ENCODE data around the gene ELMO3.

Gene ELMO3

DNA sequence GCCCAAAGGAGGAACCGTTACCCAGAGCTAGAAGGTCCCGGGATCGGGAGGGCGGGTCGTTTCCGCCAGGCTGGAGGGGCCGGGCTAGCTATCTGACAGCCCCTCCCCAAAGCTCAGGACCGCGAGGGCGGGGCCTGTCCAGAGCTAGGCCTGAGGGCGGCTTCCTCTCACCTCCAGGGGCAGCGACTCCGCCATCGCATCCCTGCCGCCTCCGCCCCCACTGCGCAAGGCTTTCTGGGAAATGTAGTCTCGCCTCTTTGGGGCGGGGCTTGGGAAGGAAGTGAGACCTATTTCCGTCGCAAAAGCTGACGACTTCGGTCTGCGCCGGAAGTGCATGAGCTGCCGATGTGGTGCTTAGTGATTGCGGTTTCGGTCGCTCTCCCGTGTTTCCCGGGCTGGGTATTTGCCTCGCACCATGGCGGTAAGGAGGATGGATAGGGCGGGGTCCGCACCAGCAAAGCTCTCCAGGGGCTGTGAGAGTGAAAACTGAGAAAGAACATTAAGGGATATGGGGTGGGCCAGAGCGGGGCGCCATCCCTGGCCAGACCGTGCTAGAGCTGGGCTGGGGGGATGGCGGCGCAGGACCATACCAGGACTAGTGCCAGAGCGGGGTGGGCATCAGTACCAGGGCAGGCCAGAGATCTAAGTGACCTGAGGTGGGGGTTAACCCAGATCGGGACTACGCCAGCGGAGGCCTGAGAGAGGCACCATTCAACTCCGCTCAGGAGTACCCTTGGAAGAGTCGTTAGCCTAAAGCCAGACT is 28.1 kb downstream of the ELMO3 start, which contains the start of gene TMEM208:
TSS of gene TMEM208 (plus strand) at position 327 of the 763 bp plus-strand sequence. CDS start at position 416, 89 bp downstream.
- DNase-seq = peak; percentile 97

GRCh38 chr16:67227567-67227921 is 28.6 kb downstream of the ELMO3 start:
- DNase-seq = no peak

DNA sequence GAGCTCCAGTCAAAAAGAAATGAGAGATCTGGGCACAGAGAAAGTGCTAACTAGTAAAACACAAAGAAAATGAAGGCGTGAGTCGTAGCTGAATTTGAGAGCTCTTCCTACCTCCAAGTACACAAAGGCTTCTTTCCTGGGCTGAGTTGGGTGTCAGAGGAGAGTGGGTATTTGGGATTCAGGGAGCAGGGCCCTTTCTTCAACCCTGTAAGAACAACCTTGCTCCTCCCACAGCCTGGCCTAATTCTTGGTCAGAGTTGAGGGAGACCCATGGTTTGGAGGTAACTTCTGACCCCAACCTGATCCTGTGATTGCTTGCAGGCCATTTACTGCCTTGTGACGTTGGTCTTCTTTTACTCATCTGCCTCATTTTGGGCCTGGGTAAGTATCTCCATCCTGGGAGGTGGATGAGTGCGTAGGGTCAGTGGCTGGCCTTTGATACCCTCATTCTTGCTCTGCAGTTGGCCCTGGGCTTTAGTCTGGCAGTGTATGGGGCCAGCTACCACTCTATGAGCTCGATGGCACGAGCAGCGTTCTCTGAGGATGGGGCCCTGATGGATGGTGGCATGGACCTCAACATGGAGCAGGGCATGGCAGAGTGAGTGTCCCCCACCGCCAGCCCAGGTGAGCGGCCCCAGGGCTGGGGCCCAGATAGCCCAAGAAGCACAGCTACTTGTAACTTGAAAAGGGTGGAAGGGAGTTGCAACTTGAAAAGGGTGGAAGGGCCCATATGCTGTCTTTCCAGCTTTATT is 29.3 kb downstream of the ELMO3 start:
- DNase-seq = no peak

DNA sequence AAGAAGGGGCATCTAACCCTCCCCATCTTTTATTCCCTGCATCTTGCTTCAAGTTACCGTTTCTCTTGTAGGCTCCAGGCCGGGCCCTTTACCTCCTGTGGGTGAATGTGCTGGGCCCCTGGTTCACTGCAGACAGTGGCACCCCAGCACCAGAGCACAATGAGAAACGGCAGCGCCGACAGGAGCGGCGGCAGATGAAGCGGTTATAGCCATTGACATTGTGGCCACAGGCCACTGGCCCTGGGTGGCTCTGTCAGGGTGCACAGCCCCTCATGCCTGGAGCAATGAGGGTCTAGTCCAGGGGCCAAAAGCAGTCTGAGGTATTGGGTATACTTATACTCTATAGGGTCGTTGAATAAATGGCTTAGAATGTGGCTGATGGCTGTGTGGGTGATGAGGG is 30.0 kb downstream of the ELMO3 start:
- no peak for DNase-seq

GRCh38 chr16:67229906-67230808 is 31.2 kb downstream of the ELMO3 start:
- no peak for DNase-seq

DNA sequence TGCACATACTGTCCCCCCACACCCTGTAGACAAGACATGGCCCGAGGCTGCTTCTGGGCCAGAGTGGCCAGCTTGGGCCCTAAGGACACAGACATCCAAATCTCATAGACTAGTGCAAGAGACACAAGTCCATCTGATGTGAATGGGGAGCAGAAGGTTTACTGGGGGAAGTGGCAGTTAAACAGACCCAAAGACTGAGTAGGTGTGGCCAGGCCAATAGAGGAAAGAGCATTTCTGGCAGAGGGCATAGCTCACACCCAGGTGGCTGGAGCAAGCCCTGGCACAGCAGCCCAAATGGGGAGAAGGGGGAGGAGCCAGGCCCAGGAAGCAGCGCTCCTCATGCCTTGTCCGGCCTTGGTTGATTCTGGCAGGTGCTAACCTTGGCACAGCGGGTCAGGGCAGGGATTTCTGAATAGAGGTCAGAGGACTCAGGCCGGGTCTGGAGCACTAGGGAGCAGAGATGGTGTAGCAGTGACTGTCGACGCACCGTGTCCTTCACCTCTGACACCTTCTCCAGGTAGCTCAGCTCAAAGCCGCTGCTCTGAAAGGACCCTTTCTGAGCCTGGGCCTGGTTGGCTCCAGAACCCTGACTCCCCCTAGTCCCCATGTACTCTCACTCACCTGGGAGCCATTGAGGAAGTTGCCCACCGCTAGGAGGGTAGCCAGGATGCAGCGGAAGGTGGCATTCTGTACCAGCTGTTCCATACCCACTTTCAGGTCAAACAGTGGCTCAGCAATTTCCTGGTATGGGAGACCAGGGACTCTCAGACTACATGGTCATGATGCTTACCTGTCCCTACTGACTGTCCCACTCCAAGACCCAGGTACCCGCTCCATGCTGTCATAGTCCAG is 32.1 kb downstream of the ELMO3 start:
- no peak for DNase-seq

- no peak for DNase-seq
Measured at GRCh38 chr16:67233596-67233995, 34.7 kb downstream of the ELMO3 start.

DNA sequence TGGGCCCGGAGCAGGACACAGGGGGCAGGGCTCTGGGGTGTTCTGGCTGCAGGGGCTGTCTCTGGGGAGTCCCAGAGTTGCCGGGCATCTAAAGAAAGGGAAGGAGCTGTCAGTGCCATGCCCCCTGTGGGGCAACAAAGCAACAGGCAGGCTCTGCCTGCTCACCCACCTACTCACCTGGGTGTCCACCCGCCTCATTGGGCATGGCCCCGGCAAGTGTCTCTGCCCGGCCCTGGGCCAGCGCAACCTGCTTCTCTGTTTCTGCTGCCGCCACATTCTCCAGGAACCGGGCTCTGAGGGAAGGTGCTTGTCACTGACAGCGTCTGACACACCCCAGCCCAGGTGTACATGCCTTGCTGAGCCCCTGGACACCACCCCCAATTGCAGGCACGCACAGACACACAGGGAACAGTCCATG is 35.3 kb downstream of the ELMO3 start:
- no peak for DNase-seq

DNA sequence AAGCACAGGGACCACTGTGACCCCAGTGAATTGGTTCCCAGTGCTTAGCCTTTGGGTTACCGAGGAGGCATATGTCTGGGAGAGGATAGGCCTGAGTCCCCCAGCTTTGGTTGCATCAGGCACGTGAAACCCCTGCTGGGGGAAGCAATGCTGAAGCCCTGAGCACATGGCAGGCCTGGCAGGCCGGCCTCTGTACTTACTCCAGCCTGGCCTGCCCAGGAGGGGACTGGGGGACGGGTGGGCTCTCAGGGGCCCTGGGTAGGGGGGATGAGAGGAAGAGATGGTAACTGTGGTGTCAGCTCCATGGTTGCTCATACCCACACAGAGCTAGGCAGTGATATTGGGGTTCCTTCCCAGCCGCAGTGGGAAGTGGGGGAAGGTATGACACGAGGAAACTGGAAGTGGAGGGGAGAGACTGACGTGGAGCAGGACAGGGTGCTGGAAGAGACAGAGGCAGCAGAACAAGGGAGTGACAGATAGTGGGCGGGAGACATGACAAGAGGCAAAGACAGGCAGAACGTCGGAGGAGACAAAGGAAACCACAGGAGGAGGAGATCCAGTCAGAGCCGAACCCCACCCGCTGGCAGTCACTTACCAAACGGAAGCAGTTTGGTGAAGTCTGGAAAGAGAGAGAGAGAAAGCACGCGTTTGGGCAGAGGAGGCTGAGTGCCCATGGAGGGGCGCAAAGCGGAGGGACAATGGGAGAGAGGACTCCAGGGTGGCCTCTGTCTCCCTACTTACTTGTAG is 37.1 kb downstream of the ELMO3 start:
- no peak for DNase-seq

GRCh38 chr16:67236563-67237395 is 37.8 kb downstream of the ELMO3 start:
- DNase-seq = peak; percentile 37

- no peak for DNase-seq
Measured at GRCh38 chr16:67237396-67238277, 38.7 kb downstream of the ELMO3 start.

GRCh38 chr16:67238278-67238575 is 39.3 kb downstream of the ELMO3 start:
- no peak for DNase-seq

DNA sequence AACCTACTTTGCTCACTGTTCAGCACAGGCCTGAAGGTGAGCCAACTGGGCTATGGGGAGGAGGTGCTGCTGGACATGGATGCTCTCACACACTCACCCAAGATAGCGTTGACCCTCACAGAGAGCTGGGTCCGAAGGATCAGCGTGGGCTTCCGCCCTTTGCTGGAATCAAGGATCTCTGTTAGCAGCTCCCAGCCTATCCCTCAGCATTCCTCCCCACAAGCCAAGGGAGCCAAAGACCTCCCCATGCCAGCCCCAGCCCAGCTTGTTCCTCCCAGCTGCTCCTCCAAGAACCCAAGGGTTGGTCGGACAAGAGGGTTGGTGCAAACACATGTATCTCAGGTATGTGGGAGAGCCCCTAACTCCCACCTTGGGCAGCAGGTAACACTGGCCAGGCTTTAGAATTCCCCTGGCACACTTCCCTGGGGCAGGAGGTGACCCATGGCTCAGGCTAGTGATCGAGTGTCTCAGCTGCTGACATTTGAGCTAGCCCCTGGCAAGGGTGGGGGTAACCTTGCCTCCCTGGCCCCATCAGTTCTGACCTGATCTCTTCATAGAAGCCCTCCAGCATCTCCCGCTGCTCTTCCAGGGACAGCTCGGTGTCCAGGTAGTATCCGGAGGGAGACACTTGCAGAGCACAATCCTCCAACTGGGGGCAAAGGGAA is 40.0 kb downstream of the ELMO3 start:
- no peak for DNase-seq

GRCh38 chr16:67240506-67240905 is 41.6 kb downstream of the ELMO3 start:
- no peak for DNase-seq

DNA sequence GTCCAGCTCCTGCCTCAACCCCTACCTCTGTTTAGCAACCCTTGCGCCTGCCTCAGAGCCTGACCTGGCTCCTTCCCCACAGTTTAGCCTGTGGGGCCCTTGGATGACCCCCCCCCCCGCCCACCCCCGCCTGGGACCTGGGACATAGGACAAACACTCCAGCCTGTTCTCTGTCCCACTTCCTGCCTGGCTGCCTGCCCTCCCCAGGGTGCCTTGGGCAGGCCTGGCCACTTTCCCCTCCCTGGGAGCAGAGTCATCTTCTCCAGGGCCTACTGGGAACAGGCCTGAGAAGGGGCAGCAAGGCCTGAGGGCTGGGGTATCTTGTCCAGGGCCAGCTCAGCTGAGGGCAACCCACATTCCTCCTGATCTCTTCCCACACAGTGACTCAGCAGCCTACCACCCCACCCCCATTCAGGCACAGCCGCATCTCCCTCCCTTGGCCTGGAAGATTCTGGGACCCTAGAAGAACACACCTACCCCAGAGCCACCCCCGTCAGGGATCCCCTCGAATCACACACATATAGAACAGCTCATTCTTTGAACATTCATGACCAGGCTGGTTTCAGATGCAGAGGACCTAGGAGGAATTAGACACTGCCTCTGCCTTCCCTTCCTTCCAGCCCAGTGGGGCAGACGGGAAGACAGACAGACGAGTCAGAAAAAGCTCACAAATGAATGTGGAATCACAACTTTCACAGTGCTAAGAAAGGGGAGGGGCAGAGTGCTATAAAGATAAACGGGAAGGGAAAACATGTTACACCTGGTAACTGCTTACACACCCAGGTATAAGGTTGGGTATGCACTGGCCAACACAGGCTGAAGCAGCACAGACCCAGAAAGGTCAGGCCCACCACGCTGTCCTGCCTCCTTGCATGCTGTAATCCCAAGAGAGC is 42.3 kb downstream of the ELMO3 start:
- peak; percentile 83 for DNase-seq

- DNase-seq = no peak
Measured at GRCh38 chr16:67242138-67242730, 43.3 kb downstream of the ELMO3 start.

DNA sequence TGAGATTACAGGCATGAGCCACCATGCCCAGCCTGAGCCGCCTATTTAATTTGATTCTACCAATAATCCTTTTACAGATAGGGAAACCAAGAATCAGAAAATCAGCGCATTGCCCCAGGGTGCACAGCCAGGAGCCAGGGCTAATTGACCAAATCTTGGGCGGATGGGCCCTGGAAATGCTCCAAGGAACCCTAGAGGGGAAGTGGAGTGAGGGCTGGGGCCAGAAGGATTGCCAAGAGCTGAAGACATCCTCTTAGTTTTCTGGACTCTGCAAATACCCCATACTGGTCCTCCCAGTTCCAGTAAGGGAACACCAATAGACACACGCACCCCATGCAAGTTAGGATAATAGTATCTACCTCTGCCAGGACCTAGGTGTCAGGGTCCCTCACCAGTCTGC is 44.5 kb downstream of the ELMO3 start:
- DNase-seq = no peak
